Stimulated activated CD4-positive, alpha-beta T cell treated with anti-CD3 and anti-CD28 coated beads, Interleukin-15, amount 100 ng/mL, for 1 hour (primary cell): ENCODE measurements around the gene CHST6.
"Not testable (repeated sequence)": the region's sequence is repeated elsewhere in the genome, so short reads cannot be mapped to it uniquely, and the experiment has no call there.

Experiments used
- DNase-seq, 2 donors: peaks; one replicate each; pipeline ENCODE4 v3.0.0-alpha.2; 2020; ENCODE audit warnings: low read depth in 1 of 2, low spot score in 1 of 2

CHST6 gene

DNA sequence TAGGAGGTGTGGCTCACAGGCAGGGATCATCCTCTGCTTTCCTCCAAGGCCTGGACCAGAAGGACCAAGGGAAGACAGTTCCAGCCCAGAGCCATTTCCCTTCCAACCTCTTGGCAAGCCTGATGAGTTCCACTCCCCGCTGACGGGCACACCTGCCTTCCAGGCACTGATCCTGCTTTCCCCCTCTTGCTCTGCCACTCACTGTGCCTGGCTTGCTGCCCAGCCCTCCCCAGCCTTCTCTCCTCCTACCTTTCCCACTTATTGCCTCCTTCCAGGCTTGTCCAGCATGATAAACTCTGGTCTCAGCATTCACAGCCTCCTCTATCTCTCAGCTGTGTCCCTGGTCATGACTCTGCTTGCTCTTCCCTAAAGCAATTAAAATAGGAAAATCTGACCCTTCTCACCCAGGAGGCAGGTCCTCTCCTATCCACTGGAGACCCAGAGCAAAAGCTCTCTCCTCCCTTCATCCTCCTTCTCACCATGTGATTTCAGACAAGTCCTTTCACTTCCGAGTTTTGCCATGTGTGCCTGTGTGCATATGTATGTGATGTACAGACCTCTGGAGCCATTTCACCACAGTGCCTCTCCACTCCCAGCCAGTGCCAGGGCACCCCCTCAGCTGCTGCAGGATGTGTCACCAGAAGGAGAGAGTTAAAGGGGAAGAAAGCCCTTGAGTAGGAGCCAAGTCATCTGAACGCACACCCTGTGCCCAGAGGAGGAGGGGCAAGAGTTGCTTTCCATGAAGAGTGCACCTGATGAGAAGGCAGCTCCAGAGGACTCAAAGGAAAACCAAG lies 17.4 kb downstream of the CHST6 start:
- DNase-seq, result no peak

- DNase-seq, result no peak
These were observed 18.4 kb downstream of the CHST6 start for GRCh38 chr16:75476817-75477216.

GRCh38 chr16:75475420-75475847 lies 19.8 kb downstream of the CHST6 start:
- DNase-seq, result no peak

GRCh38 chr16:75472908-75473877 lies 22.0 kb downstream of the CHST6 start:
- no peak for DNase-seq

GRCh38 chr16:75471723-75472633 lies 23.3 kb downstream of the CHST6 start:
- DNase-seq, result peak; percentile 6 to 7

GRCh38 chr16:75466760-75467159 lies 28.5 kb downstream of the CHST6 start:
- no peak for DNase-seq

GRCh38 chr16:75464122-75464918 lies 30.9 kb downstream of the CHST6 start, which contains the start of gene TMEM170A:
Gene TMEM170A (minus strand): TSS chr16:75464689. CDS start chr16:75464600, 89 bp downstream.
- DNase-seq, result peak; percentile 98 to 99

GRCh38 chr16:75463389-75464121 lies 31.7 kb downstream of the CHST6 start:
- DNase-seq, result not testable (repeated sequence)

DNA sequence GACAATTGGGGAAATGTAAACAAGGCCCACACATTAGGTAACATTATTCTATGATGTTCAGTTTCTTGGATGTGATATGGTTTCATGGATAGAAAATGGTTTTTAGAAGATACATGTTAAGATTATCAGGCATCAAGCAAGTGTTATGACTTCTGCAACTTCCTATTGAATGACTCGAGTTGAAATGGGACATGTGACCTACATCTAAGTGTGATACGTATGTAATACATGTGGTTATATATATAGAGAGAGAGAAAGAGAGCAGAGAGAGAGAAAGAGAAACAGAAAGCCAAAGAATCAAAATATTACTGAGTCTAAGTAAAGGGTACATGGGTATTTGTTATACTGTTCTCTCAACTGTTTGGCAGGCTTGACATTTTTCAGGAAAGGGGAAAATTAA lies 32.4 kb downstream of the CHST6 start:
- DNase-seq, result no peak

GRCh38 chr16:75461575-75461974 lies 33.7 kb downstream of the CHST6 start:
- DNase-seq, result no peak

DNA sequence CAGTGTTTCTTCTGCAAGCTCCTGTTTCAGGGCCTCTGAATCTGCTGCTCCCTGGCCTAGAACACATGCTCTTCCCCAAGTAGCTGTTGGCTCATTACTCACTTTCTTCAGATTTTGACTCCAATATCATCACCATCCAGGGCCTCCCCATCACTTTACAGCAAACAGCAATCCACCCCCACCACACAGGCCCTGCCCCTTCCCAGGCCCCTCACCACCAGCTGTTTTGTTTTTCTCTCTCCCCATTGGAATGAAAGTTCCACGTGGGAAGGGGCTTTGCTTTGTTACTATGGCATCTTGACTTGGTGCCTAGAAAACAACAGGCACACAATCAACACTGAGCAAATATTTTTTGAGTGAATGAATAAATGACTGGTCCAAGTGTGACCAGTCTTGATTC lies 34.8 kb downstream of the CHST6 start:
- no peak for DNase-seq

DNA sequence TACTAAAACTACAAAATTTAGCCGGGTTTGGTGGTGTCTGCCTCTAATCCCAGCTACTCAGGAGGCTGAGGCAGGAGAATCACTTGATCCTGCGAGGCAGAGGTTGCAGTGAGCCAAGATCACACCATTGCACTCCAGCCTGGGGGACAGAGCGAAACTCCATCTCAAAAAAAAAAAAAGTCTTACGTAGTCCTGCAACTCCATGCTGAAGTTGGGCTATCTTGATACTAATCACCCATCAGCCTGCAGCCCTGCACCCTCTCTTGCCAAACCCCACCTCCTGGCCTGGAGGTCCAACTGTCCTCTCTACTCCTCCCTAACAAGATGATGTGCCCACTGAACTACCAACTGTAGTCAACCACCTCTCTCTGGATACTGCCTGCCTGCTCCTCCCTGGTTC lies 35.5 kb downstream of the CHST6 start:
- no peak for DNase-seq

GRCh38 chr16:75458439-75458838 lies 36.8 kb downstream of the CHST6 start:
- DNase-seq, result no peak

- DNase-seq, result no peak
These were observed 37.2 kb downstream of the CHST6 start for GRCh38 chr16:75458029-75458428.

DNA sequence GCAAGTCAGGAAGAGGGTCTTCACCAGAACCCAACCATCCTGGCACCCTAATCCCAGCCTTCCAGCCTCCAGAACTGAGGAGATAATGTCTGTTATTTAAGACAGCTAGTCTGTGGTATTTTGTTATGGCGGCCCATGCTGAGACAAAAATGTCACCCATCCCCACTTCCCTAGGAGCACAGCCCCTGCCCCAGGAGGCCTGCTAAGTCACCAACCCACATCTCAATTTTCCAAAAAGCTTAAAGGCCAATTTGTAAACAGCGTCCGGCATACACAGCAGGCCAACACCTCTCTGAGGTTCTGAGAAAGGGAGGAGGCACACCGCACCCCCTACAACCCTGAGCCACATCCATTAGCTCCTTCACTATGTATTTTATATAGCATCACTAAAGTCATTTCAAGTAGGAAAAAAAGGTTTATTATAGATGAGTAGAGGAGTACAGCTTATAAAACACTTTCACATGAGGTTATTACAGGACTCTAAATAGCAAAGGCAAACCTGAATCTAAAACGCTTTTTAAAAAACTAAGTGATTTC lies 37.7 kb downstream of the CHST6 start:
- DNase-seq, result no peak

GRCh38 chr16:75456971-75457370 lies 38.3 kb downstream of the CHST6 start:
- DNase-seq, result no peak

- not testable (repeated sequence) for DNase-seq
These were observed 38.8 kb downstream of the CHST6 start for GRCh38 chr16:75456486-75456885.

DNA sequence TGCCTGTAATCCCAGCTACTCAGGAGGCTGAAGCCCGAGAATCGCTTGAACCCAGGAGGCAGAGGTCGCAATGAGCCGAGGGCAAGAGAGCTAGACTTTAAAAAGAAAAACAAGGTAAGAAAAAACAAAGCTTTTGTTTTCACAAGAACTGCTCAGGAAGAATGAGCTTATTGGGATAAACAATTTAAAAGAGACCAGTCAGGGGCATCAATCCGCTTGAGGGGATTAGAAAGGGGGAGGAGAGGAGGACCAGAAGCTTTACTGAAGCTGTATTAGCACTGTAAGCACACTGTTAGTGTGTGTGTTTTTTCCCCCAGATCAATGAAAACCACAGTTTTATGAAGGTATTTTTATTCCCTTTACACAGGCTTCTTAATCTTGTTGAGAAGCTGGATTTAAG lies 39.6 kb downstream of the CHST6 start:
- DNase-seq, result no peak
